ENCODE measurements around the gene MSMO1.

Gene MSMO1

GRCh38 chr4:165355900-165356300 lies 28.4 kb downstream of the MSMO1 start:
- H3K27me3 ChIP-seq (ENCODE audit: low read depth) = peaks cover 6% of the 10 kb centered on the region
- H3K4me3 ChIP-seq = no peak overlapping the region
- H3K4me1 ChIP-seq = no peaks in the 10 kb centered on the region
- no peaks in the 10 kb centered on the region for H3K9me3 ChIP-seq
- in situ Hi-C loops (cut with MboI; ENCODE audit: low sequenced_read_pairs) = loop anchor here (10.0 kb wide), 1 partner anchor 109 kb away; no protein-coding TSS in a partner anchor
- no peaks in the 10 kb centered on the region for H3K36me3 ChIP-seq (replicated peaks)
- DNase-seq (ENCODE audit: low spot score in 2 of 2) = peak in 1 of 2 experiments; percentile 51

DNA sequence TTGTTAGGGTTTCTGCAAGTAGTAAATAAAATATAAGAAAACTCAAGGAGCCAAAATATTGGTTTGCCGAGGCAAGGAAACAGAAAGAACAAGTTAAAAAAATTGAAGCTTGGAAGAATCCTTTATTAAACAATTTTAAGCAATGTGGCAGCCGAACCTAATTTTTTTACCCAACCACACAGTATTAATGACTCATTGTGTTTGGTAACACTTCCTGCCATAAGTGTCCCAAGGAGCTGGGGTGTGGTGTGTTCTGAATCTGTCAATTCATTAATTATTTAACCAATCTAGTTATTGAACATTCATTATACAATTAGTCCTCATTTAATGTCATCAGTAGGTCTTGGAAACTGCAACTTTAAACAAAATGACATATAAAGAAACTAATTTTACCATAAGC lies 32.0 kb downstream of the MSMO1 start:
- H3K27me3 ChIP-seq (ENCODE audit: low read depth) = peaks cover 6% of the 10 kb centered on the region
- in situ Hi-C loops (cut with MboI; ENCODE audit: low sequenced_read_pairs) = loop anchor here (10.0 kb wide), 1 partner anchor 105 kb away; no protein-coding TSS in a partner anchor
- DNase-seq (ENCODE audit: low spot score in 2 of 2) = no peak

DNA sequence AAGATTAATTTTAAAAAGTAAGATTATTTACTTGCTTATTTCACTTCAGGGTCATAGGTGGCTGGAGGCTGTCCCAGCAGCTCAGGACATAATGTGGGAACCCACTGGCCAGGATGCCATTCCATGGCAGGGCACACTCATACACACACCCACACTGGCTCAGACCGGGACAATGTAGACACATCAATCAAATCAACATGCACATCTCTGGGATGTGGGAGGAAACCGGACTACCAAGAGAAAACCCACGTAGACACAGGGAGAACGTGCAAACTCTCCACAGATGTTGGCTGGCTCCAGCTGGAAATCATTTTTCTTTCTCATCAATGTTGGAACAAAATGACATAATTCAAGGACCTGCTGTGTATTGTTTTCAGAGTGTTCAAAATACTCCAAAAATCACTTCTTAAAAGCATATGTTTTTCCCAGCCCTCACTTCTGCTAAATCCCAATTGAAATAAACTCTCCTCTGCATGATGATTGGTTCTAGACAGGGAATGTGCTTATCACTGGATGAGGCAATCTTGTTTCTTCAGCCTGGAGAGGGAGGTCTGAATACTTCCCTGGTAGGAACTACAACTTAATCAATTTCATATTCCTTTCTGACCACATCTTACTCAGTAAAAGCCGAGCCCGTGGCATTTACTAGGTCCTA lies 32.7 kb downstream of the MSMO1 start:
- no peaks in the 10 kb centered on the region for H3K36me3 ChIP-seq (replicated peaks)
- H3K27me3 ChIP-seq (ENCODE audit: low read depth) = peaks cover 6% of the 10 kb centered on the region
- H3K4me1 ChIP-seq = no peaks in the 10 kb centered on the region
- in situ Hi-C loops (cut with MboI; ENCODE audit: low sequenced_read_pairs) = no loop called here
- no peak for DNase-seq (ENCODE audit: low spot score in 2 of 2)
- H3K9me3 ChIP-seq = no peaks in the 10 kb centered on the region
- no peak overlapping the region for H3K4me3 ChIP-seq

More for the DNA sequence above, 32.0 kb downstream of the MSMO1 start:
- no peaks in the 10 kb centered on the region for H3K9me3 ChIP-seq
- H3K36me3 ChIP-seq (replicated peaks) = no peaks in the 10 kb centered on the region
- no peaks in the 10 kb centered on the region for H3K4me1 ChIP-seq
- H3K4me3 ChIP-seq = no peak overlapping the region

DNA sequence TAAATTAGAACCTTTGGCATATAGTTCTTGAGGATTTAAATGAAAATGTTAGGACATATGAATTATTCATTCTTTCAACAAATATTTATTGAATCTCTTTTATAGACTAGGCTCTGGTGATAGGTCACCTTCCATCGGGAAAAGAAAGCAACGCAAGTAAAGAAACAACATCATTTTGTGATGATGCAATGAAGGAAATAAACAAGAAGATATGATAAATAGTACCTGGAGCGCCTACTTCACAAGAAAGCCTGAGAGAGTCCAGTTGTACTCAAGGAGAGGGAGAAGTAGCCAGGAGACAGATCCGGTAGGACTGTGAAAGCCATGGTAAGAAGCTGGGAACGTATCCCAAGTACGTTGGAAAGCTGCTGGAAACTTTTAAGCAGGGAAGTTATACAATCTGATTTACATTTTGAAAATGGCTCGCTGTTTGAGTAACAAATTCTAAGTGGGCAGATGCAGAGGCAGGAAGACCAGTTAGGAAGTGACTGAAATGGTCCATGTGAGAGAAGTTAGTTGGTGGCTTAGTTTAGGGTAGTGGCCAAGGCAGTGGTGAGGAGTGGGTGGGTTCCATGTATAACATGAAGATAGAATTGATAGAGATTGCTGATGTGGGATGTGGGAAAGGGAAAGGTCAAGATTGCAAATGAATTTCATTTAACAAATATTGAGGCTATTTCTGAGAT lies 33.7 kb downstream of the MSMO1 start:
- in situ Hi-C loops (cut with MboI; ENCODE audit: low sequenced_read_pairs) = no loop called here
- DNase-seq (ENCODE audit: low spot score in 2 of 2) = no peak

DNA sequence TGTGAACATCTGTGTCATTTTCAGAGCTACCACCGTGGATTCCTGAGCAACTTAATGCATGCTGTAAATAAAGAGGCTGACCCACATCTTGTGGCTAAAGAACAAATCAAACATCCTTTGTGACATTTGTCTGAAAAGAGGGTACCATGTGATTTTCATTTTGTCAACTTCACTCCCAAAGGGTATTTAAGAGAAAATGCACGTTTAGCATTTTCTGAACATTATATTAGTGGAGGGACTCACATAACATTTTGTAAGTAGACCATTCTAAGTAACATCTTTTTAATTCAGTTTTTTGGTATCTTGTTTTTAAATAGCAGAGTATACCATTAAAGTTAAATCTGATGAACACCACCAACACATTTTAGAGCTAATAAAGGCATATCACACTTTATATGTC lies 34.3 kb downstream of the MSMO1 start:
- in situ Hi-C loops (cut with MboI; ENCODE audit: low sequenced_read_pairs) = no loop called here
- Histone ChIP-seq H3K9me3 (no peaks in the 10 kb centered on the region), H3K36me3 (replicated peaks) (no peaks in the 10 kb centered on the region), H3K4me3 (no peak overlapping the region), H3K4me1 (no peaks in the 10 kb centered on the region), H3K27me3 (ENCODE audit: low read depth) (peaks cover 6% of the 10 kb centered on the region)
- DNase-seq (ENCODE audit: low spot score in 2 of 2) = no peak

More for the DNA sequence above, 33.7 kb downstream of the MSMO1 start:
- no peaks in the 10 kb centered on the region for H3K9me3 ChIP-seq
- H3K4me1 ChIP-seq = no peaks in the 10 kb centered on the region
- peaks cover 6% of the 10 kb centered on the region for H3K27me3 ChIP-seq (ENCODE audit: low read depth)
- no peak overlapping the region for H3K4me3 ChIP-seq
- H3K36me3 ChIP-seq (replicated peaks) = no peaks in the 10 kb centered on the region

- DNase-seq (ENCODE audit: low spot score in 2 of 2) = no peak
Measured at GRCh38 chr4:165364452-165365080, 37.1 kb downstream of the MSMO1 start.

DNA sequence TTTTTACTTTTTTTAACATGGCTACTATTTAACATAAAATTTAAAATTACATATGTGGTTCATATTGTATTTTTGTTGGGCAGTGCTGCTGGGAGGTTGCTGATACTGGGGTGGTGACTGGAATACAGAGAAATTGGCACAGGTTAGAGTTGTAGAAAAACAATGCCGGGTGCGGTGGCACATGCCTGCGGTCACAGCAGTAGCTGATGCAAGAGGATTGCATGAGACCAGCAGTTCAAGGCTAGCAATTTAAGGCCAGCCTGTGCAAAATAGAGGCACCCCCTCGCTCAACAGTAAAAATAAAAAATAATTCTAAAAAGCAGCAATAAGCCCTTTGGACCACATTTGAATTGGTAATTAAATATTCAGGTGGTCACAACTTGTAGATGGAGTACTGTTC lies 39.6 kb downstream of the MSMO1 start:
- Histone ChIP-seq H3K4me1 (no peaks in the 10 kb centered on the region), H3K27me3 (ENCODE audit: low read depth) (no peaks in the 10 kb centered on the region), H3K36me3 (replicated peaks) (no peaks in the 10 kb centered on the region), H3K9me3 (no peaks in the 10 kb centered on the region), H3K4me3 (no peak overlapping the region)
- in situ Hi-C loops (cut with MboI; ENCODE audit: low sequenced_read_pairs) = no loop called here
- no peak for DNase-seq (ENCODE audit: low spot score in 2 of 2)

More at GRCh38 chr4:165364452-165365080, 37.1 kb downstream of the MSMO1 start:
- H3K9me3 ChIP-seq = no peaks in the 10 kb centered on the region
- H3K4me3 ChIP-seq = no peak overlapping the region
- no peaks in the 10 kb centered on the region for H3K36me3 ChIP-seq (replicated peaks)
- no peaks in the 10 kb centered on the region for H3K4me1 ChIP-seq
- H3K27me3 ChIP-seq (ENCODE audit: low read depth) = peaks cover 6% of the 10 kb centered on the region
- in situ Hi-C loops (cut with MboI; ENCODE audit: low sequenced_read_pairs) = no loop called here

DNA sequence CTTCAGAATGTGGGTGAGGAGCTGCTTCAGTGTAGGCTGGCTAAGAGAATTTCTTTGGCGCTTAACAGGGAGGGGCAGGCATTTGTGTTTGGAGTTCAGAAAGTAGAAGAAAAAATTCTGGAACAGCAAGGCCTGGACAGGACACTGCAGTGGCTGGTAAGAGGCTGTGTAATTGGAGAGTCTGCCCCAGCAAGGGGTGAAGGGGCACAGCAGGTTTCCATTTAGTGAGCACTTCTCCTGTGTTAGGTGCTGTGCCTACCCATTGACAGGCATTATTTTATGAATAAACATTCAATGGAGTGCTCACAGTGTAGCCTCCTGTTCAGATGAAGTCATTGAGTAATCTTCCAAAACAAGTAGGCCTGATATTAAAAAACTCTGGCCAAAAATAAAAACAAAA lies 40.6 kb downstream of the MSMO1 start:
- no peaks in the 10 kb centered on the region for H3K36me3 ChIP-seq (replicated peaks)
- H3K9me3 ChIP-seq = no peaks in the 10 kb centered on the region
- in situ Hi-C loops (cut with MboI; ENCODE audit: low sequenced_read_pairs) = no loop called here
- no peaks in the 10 kb centered on the region for H3K4me1 ChIP-seq
- H3K4me3 ChIP-seq = no peak overlapping the region
- no peak for DNase-seq (ENCODE audit: low spot score in 2 of 2)
- no peaks in the 10 kb centered on the region for H3K27me3 ChIP-seq (ENCODE audit: low read depth)

DNA sequence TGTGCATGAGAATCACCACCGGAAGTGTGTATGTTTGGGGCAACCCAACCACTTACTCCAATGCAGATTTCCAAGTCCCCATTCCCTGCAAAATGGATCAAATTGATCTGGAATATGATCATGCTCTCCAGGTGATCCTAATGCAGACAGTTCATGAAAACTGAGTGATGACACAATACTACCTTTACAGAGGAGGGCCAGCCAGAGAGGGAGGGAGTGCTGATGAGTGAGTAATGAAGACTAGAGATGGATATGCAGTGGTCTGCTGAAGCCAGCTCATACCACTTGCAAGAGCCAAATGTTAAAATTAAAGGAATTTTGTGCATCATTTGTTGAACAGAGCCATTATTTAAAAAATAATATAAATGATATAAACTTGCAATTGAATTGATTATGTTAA lies 41.1 kb downstream of the MSMO1 start:
- Histone ChIP-seq H3K4me1 (no peaks in the 10 kb centered on the region), H3K27me3 (ENCODE audit: low read depth) (no peaks in the 10 kb centered on the region), H3K4me3 (no peak overlapping the region), H3K36me3 (replicated peaks) (no peaks in the 10 kb centered on the region), H3K9me3 (no peaks in the 10 kb centered on the region)
- DNase-seq (ENCODE audit: low spot score in 2 of 2) = no peak
- in situ Hi-C loops (cut with MboI; ENCODE audit: low sequenced_read_pairs) = no loop called here

GRCh38 chr4:165369522-165369921 lies 42.1 kb downstream of the MSMO1 start:
- H3K27me3 ChIP-seq (ENCODE audit: low read depth) = no peaks in the 10 kb centered on the region
- H3K4me1 ChIP-seq = no peaks in the 10 kb centered on the region
- no peak for DNase-seq (ENCODE audit: low spot score in 2 of 2)
- in situ Hi-C loops (cut with MboI; ENCODE audit: low sequenced_read_pairs) = no loop called here
- H3K4me3 ChIP-seq = no peak overlapping the region
- H3K9me3 ChIP-seq = no peaks in the 10 kb centered on the region
- no peaks in the 10 kb centered on the region for H3K36me3 ChIP-seq (replicated peaks)

DNA sequence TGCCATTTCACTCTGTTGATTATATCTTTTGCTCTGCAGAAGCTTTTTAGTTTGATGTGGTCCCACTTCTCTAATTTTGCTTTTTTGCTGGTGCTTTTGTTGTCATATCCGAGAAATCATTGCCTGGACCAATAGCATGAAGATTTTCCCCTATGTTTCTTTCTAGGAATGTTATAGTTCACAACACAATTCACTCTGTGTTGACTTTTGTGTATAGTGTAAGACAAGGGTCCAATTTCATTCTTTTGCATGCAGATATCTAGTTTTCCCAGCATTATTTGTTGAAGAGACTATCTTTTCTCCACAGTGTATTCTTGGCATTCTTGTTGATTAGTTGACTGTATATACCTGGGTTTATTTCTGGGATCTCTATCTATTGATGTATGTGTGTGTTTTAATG lies 43.1 kb downstream of the MSMO1 start:
- no peak for DNase-seq (ENCODE audit: low spot score in 2 of 2)
- Histone ChIP-seq H3K4me1 (no peaks in the 10 kb centered on the region), H3K4me3 (no peak overlapping the region), H3K9me3 (no peaks in the 10 kb centered on the region), H3K36me3 (replicated peaks) (no peaks in the 10 kb centered on the region), H3K27me3 (ENCODE audit: low read depth) (no peaks in the 10 kb centered on the region)
- in situ Hi-C loops (cut with MboI; ENCODE audit: low sequenced_read_pairs) = no loop called here

DNA sequence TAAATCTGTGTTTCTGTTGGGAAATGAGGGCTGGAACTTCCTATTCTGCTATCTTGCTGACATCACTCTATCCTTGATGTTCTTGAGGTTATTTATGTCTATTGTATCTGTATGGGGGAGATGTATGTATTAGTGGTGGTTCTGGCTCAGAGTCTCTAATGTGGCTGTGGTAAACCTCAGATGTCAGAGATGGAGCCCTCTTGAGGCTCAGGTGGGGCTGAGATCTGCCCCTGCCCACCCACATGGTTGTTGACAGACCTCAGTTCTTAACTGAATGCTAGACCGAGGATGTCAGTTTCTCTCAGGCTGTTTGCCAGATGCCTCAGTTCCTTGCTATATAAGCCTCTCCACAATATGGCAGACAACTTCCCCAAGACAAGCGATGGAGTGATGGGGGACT lies 48.0 kb downstream of the MSMO1 start:
- H3K4me3 ChIP-seq = no peak overlapping the region
- peaks cover 7% of the 10 kb centered on the region for H3K4me1 ChIP-seq
- H3K9me3 ChIP-seq = no peaks in the 10 kb centered on the region
- no peak for DNase-seq (ENCODE audit: low spot score in 2 of 2)
- in situ Hi-C loops (cut with MboI; ENCODE audit: low sequenced_read_pairs) = no loop called here
- peaks cover 8% of the 10 kb centered on the region for H3K27me3 ChIP-seq (ENCODE audit: low read depth)
- no peaks in the 10 kb centered on the region for H3K36me3 ChIP-seq (replicated peaks)

DNA sequence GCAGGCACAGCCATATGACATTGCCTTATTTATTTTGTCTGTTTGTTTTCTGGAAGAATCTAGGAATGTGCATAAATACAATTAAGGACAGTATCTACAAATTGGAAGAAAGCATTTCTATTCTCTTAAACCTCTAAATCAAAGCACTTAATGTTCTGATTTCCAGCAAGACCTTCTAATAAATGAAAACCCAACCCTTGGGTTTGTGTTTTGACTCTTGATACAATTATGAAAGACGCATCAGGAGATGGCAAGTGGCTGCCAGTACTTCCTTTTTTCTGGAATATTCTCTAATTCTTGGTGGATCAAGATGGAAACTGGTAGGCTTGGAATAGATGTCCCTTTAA lies 50.9 kb downstream of the MSMO1 start:
- in situ Hi-C loops (cut with MboI; ENCODE audit: low sequenced_read_pairs) = no loop called here
- H3K27me3 ChIP-seq (ENCODE audit: low read depth) = peaks cover 8% of the 10 kb centered on the region
- no peak for DNase-seq (ENCODE audit: low spot score in 2 of 2)
- no peaks in the 10 kb centered on the region for H3K9me3 ChIP-seq
- H3K4me3 ChIP-seq = peak overlapping the region; percentile 36
- H3K36me3 ChIP-seq (replicated peaks) = no peaks in the 10 kb centered on the region
- H3K4me1 ChIP-seq = peaks cover 7% of the 10 kb centered on the region
